HG03558 (cell line): ENCODE results near the gene MYO15B.

Experiments
- ATAC-seq: cut with Tn5 transposase; IDR thresholded peaks from one replicate; pipeline ENCODE4 v1.9.1; 2021; ENCODE audit warnings: moderate number of reproducible peaks; ENCODE audit not compliant: unreplicated experiment; ENCODE audit errors: extremely low read depth

Gene MYO15B

GRCh38 chr17:75595920-75596313 is 8.3 kb downstream of the MYO15B start:
- no peak for ATAC-seq

- no peak for ATAC-seq
Observed at GRCh38 chr17:75596320-75597087, 8.9 kb downstream of the MYO15B start.

- ATAC-seq, result no peak
Observed at GRCh38 chr17:75601057-75601987, 13.7 kb downstream of the MYO15B start.

- no peak for ATAC-seq
Observed at GRCh38 chr17:75602644-75603043, 15.0 kb downstream of the MYO15B start.

GRCh38 chr17:75603123-75603522 is 15.5 kb downstream of the MYO15B start:
- no peak for ATAC-seq

- no peak for ATAC-seq
Observed at GRCh38 chr17:75604034-75604695, 16.6 kb downstream of the MYO15B start.

GRCh38 chr17:75605790-75606189 is 18.2 kb downstream of the MYO15B start:
- no peak for ATAC-seq

DNA sequence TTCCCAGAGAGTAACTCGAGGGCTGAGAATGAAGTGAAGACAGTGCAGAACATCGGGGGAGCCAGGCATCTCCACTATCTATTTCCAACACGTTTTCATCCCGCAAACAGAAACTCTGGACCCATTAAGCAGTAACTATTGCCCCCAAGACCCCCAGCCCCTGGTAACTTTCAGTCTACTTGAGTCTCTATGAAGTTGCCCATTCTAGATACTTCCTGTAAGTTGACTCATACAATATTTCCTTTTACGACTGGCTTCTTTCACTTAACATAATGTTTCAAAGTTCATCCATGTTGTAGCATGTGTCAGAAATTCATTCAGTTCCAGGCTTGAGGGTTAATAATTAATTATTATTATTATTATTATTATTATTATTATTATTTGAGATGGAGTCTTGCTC is 19.5 kb downstream of the MYO15B start:
- no peak for ATAC-seq

GRCh38 chr17:75610103-75610984 is 22.7 kb downstream of the MYO15B start:
- ATAC-seq, result no peak

- no peak for ATAC-seq
Observed at GRCh38 chr17:75611851-75612429, 24.3 kb downstream of the MYO15B start.

- ATAC-seq, result no peak
Observed at GRCh38 chr17:75612906-75613626, 25.5 kb downstream of the MYO15B start.

DNA sequence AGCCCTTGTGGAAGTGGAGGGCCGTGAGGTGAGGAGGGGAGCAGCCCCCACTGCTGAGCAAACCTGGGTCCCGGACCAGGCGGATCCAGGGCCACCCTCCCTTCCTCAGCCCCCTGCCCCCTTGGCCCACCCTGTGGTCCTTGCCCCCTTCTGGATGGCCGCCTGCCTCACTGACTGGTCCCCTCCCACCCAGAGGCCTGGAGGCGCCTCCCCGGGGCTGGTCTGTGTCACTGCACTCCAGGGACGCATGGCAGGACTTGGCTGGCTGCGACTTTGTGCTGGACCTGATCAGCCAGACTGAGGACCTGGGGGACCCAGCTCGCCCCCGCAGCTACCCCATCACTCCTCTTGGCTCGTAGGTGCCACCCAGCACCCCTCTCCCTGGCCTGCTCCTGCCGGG is 26.4 kb downstream of the MYO15B start:
- ATAC-seq, result no peak

DNA sequence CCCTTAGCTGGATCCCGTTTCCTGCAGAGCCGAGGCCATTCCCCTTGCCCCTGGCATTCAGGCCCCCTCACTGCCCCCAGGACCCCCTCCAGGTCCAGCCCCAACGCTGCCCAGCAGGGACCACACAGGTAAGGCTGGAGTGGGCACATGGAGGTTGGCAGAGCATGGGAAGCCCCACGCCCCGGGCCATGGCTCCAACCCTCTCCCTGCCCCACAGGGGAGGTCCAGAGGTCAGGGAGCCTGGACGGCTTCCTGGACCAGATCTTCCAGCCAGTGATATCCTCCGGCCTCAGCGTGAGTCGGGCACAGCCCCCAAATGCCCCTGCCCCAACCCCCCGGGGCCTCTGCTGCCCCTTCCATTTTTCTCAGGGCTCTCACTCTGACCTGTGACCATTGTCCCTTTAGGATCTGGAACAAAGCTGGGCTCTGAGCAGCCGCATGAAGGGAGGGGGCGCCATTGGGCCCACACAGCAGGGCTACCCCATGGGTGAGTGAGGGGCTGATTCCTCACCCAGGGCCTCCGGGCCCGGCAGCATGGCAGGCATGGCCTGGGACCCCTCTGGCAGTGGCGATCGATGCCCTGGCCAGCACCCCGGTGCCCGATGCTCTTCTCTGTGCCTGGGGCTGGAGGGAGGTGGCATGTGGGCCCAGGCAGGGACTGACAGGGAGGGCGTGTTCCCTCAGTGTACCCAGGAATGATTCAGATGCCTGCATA is 27.1 kb downstream of the MYO15B start:
- ATAC-seq, result no peak

DNA sequence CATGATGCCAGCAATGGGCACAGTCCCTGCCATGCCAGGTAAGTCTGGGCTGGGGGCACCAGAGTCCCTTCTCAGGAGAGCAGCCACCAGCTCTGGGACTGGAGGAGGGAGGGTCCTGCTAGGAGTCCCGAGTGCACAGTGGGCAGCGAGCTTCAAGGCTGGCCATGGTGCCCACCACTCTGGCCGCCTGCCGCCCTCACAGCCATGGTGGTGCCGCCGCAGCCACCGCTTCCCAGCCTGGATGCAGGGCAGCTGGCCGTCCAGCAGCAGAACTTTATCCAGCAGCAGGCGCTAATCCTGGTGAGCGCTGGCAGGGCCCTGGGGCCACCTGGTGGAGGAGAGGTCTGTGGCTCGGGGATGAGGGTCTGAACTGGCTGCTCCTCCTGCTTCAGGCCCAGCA is 27.7 kb downstream of the MYO15B start:
- ATAC-seq, result no peak

DNA sequence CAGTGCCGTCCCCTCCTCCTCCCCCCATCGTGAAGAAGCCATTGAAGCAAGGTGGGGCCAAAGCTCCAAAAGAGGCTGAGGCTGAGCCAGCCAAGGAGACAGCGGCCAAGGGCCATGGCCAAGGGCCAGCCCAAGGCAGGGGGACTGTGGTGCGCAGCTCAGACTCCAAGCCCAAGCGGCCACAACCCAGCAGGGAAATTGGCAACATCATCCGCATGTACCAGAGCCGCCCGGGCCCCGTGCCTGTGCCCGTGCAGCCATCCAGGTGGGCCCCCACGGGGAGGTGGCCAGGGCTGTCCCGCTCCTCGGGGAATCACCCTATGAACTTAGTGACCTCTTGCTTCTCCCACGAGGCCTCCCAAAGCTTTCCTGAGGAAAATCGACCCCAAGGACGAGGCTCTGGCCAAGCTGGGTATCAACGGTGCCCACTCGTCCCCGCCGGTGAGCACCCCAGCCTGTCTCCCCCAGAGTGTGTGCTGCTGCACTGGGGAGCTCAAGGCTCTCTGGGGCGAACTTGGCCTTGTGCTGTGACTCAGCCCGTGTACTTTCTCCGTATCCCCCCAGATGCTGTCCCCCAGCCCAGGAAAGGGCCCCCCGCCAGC is 29.0 kb downstream of the MYO15B start:
- ATAC-seq, result no peak

DNA sequence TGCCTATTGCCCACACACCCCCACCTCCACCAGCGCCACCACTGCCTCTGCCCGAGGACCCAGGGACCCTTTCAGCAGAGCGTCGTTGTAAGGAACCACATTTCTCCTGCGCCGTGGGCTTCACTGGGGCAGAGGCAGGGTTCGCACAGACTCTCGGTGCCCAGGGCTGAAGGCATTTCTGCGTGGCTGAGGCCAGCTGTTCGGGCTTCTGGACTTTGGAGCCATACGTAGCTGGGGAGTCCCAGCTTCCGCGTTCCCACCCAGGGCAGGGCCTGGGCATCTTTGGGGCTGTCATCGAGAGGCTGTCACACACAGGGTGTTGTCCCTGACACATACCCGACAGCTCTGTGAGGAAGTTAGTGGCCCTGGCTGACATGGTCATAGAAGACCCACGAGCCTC is 29.6 kb downstream of the MYO15B start:
- ATAC-seq, result no peak

- no peak for ATAC-seq
Observed at GRCh38 chr17:75617675-75618074, 30.1 kb downstream of the MYO15B start.
